Ovary (tissue), 9 donors: ENCODE measurements around the gene CTDSP2. TPM values are rescaled to one million over a fixed set of nuclear protein-coding genes. Genes with fewer than 3 reads are reported as not detected.

Experiments used
- DNase-seq, 5 donors: peaks; one replicate each; pipeline ENCODE4 v3.0.0-alpha.2; 2019 to 2020
- H3K27ac ChIP-seq, 2 donors: fragments of 200-600 bp; one replicate each; pipeline versions ENCODE4 v1.5.1 to v1.8.0; 2019 to 2022
- H3K27me3 ChIP-seq: fragments of 200-600 bp; one replicate; pipeline ENCODE4 v1.8.0; 2022
- H3K36me3 ChIP-seq: fragments of 200-600 bp; sonication (generic); one replicate; pipeline ENCODE4 v1.5.1; 2019
- H3K4me1 ChIP-seq: one replicate; pipeline ENCODE4 v1.8.1; 2013; ENCODE audit warnings: mild to moderate bottlenecking, moderate library complexity; ENCODE audit not compliant: insufficient read depth
- H3K4me3 ChIP-seq: fragments of 200-600 bp; sonication (generic); one replicate; pipeline ENCODE4 v1.5.1; 2017
- H3K9me3 ChIP-seq, 2 donors: fragments of 200-600 bp in 1 of 2; sonication (generic) in 1 of 2; one replicate each; pipeline versions ENCODE4 v1.5.1 to v1.8.1; 2013 to 2019; ENCODE audit warnings: mild to moderate bottlenecking in 1 of 2, moderate library complexity in 1 of 2
- EP300 ChIP-seq: sonication (generic); formaldehyde crosslinking; IDR thresholded peaks from one replicate; pipeline ENCODE4 v1.6.1; 2017; ENCODE audit warnings: antibody characterized with exemption
- POLR2A ChIP-seq: fragments of 450-650 bp; IDR thresholded peaks from one replicate; pipeline ENCODE4 v1.6.1; 2017; ENCODE audit warnings: antibody characterized with exemption, mild to moderate bottlenecking, moderate library complexity
- WGBS, 3 donors: extraction: QIAGEN DNeasy Blood & Tissue Kit in 1 of 3; methylation state at CpG; one replicate each; pipeline versions ENCODE4 v1.1.5 to v1.1.7; 2013 to 2017; 5-methylcytosine and 5-hydroxymethylcytosine counted together
- intact Hi-C, 4 donors: fragments of 100-400 bp; cut with DNase I; formaldehyde crosslinking; loops; one replicate each; pipeline versions ENCODE4 v1.11.0 to v1.15.1; 2022 to 2023
- polyA plus RNA-seq, 2 donors: library from polyadenylated mRNA; stranded (reverse); fragments of 200-250 nt in 1 of 2; fragments of 350-450 nt in 1 of 2; fragmentation: Illumina TruSeq in 1 of 2; extraction: RNeasy Lipid Tissue Mini Kit (QIAGEN cat#74804) in 1 of 2; gene quantifications; one replicate each; pipeline ENCODE4 v1.2.3, GENCODE V29; 2013 to 2014
- total RNA-seq, 7 donors: library from RNA; depleted of rRNA in 2 of 7; stranded (reverse); fragments of >200 nt in 2 of 7; fragmentation: NEBNext Ultra II Directional in 3 of 7; extraction: Animal tissue kit (Norgen Biotek cat#: 25700) in 3 of 7; gene quantifications; one replicate each; pipeline versions ENCODE4 v1.1.0 to v1.2.4, GENCODE V29; 2016 to 2023
- TF ChIP-seq, protein P1 (sequence below), 3 donors: fragments of 450-650 bp in 2 of 3; fragments of 200-600 bp in 1 of 3; IDR thresholded peaks; one replicate each; pipeline versions ENCODE4 v1.5.1 to v1.8.0; 2016 to 2022; ENCODE audit warnings: antibody characterized with exemption in 3 of 3, mild to moderate bottlenecking in 1 of 3
- donor health status: DM: no; HTN: no; CAD: no; lungs with moderate emphysema.
- donor health status: DM: no; HTN: no; CAD: no.
- donor health status: Bipolar disorder and iron deficiency.
- donor health status: DM: yes; HTN: yes; CAD: no.
- donor health status: DM: no; HTN: no; CAD: no.
- donor health status: DM: yes; HTN: yes; CAD: no.

CTDSP2 gene
- total and polyA plus RNA-seq, 9 donors, result 73.1 to 212 (median 166) TPM

DNA sequence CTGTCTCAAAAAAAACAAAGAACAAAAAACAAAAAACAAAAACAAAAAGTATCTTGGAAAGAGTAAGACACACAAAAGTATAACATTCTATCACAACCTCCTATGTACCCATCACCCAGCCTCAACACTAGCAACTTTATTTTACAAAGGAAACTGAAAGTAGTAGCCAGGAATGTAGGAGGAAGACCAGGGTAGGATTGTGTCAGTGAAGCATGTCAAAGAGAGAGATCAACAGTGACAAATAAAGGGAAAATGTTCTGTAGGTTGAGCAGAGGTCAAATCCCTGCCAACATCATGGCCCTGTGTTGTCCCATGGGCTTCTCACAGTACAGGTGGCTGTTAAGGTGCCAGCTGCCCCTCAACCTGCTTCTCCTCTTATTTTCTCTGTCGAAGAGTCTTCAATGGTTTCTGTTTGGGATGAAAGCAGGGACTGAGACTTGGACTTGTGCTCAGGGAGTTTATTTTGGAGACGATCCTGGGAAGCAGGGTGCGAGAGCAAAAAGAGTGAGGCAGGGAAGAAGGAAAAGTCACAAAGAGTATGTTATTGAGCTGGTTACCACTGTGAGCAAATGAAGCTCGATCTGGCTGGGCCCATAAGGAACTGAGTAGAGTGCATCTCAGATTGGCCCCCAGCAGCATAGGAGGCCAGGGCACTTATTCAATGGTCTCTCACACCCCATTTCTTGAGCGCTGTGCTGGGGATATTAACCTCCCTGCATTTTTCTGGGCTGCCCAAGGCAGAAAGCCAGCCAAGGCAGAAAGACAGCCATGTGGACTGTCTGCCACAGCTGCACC, 29.4 kb upstream of the CTDSP2 start:
- no peaks in the 10 kb centered on the region for H3K9me3 ChIP-seq
- intact Hi-C loops, result no loop called here
- H3K27me3 ChIP-seq, result no peaks in the 10 kb centered on the region
- no peaks in the 10 kb centered on the region for H3K4me1 ChIP-seq
- no peak for DNase-seq
- H3K27ac ChIP-seq, result no peak overlapping the region
- no peaks in the 10 kb centered on the region for H3K36me3 ChIP-seq
- no peak overlapping the region for H3K4me3 ChIP-seq
- TF ChIP-seq POLR2A (no peak), EP300 (no peak)
- TF ChIP-seq, protein P1, sequence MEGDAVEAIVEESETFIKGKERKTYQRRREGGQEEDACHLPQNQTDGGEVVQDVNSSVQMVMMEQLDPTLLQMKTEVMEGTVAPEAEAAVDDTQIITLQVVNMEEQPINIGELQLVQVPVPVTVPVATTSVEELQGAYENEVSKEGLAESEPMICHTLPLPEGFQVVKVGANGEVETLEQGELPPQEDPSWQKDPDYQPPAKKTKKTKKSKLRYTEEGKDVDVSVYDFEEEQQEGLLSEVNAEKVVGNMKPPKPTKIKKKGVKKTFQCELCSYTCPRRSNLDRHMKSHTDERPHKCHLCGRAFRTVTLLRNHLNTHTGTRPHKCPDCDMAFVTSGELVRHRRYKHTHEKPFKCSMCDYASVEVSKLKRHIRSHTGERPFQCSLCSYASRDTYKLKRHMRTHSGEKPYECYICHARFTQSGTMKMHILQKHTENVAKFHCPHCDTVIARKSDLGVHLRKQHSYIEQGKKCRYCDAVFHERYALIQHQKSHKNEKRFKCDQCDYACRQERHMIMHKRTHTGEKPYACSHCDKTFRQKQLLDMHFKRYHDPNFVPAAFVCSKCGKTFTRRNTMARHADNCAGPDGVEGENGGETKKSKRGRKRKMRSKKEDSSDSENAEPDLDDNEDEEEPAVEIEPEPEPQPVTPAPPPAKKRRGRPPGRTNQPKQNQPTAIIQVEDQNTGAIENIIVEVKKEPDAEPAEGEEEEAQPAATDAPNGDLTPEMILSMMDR (IDR thresholded peaks at IDR 0.05), result no peak
- WGBS, 3 donors, result 83 to 85% (median 85%) methylated on average over 5 of the region's 5 CpGs

DNA sequence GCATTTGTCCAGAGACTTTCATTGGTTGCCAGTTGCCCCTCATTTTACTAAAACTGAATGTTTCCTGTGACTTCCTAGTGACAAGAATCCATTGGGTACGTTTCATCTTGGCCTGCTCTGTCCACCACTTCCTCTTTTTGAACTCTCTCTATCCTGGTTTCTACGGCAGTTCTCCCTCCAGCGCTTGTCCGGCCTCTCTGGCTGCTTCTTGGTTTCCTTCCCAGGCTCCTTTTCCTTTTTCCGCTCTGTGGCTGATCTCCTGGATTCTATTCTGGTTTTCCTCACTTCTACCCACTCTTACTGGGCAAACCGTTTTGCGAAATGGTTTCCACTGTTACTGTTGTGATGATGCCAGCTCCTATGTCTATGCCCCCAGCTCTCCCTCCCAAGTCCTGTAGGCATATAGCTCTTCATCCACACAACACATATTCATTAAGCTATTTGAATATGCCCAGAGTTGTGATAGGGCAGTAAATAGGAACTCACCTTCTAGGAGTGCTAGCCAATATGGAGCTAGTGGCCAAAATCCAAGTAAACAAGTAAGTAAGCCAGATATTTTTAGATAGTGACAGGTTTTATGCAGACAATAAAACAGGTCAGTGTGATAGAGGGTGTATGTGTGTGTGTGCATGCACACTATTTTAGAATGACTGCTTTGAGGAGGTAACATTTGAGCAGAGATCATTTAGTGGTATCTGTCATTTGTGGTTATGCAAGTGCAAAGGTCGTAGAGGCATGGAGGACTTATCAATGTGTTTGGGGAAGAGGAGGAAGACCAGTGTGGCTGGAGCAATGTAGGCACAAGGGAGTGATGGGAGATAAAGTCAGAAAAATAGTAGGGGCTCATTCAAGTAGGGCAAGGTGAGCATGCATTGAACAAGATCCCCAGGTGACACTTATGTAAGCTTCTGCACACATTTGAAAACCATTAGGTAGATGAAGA, 27.9 kb upstream of the CTDSP2 start:
- no peak overlapping the region for H3K27ac ChIP-seq
- intact Hi-C loops, result no loop called here
- no peaks in the 10 kb centered on the region for H3K9me3 ChIP-seq
- TF ChIP-seq POLR2A, result no peak
- no peak for TF ChIP-seq EP300
- TF ChIP-seq, protein P1 (IDR thresholded peaks at IDR 0.05), result no peak
- H3K27me3 ChIP-seq, result no peaks in the 10 kb centered on the region
- DNase-seq, result no peak
- no peaks in the 10 kb centered on the region for H3K4me1 ChIP-seq
- H3K36me3 ChIP-seq, result no peaks in the 10 kb centered on the region
- H3K4me3 ChIP-seq, result no peak overlapping the region
- WGBS, 3 donors, result 82 to 88% (median 86%) methylated on average over 8 of the region's 8 CpGs

GRCh38 chr12:57872362-57872761, 25.8 kb upstream of the CTDSP2 start:
- 77 to 82% (median 77%) methylated on average over 2 of the region's 2 CpGs for WGBS, 3 donors
- TF ChIP-seq, protein P1 (IDR thresholded peaks at IDR 0.05), result no peak
- TF ChIP-seq EP300, result no peak
- no peak for TF ChIP-seq POLR2A
- no peak overlapping the region for H3K27ac ChIP-seq
- H3K4me3 ChIP-seq, result no peak overlapping the region
- H3K9me3 ChIP-seq, result no peaks in the 10 kb centered on the region
- H3K4me1 ChIP-seq, result no peaks in the 10 kb centered on the region
- no peak for DNase-seq
- no peaks in the 10 kb centered on the region for H3K27me3 ChIP-seq
- H3K36me3 ChIP-seq, result no peaks in the 10 kb centered on the region
- intact Hi-C loops, result no loop called here

DNA sequence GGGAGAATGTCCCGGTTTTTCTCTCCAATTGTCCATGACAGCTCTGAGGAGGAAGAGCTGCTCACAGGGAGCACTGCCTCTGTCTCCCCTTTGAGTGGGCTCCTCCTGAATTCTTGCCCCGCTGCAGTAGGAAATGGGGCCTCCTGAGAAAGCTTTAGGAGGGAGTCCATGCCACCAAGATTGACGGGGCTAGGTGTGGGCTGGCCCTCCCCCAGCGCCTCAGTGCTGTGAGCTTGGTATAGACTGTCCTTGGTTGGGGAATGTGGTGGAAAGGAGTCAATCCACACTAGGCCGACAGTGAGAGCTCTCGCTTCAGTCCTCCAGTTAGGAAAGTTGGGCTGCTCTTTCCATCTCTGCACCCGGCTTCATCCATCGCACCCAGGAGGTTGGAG, 23.4 kb upstream of the CTDSP2 start:
- no peak for DNase-seq
- intact Hi-C loops, result no loop called here
- TF ChIP-seq, protein P1 (IDR thresholded peaks at IDR 0.05), result no peak
- TF ChIP-seq EP300, result no peak
- no peak for TF ChIP-seq POLR2A
- Histone ChIP-seq H3K36me3 (no peaks in the 10 kb centered on the region), H3K4me3 (no peak overlapping the region), H3K27me3 (no peaks in the 10 kb centered on the region), H3K4me1 (no peaks in the 10 kb centered on the region), H3K27ac (no peak overlapping the region), H3K9me3 (no peaks in the 10 kb centered on the region)
- 91 to 92% (median 92%) methylated on average over 8 of the region's 8 CpGs for WGBS, 3 donors
